NB4 (cell line): ENCODE measurements around the gene KCNT2.

Experiments used
- DNase-seq: peaks from one replicate; pipeline ENCODE4 v3.0.0; 2010; ENCODE audit warnings: low read depth
- H3K4me3 ChIP-seq: one replicate; pipeline ENCODE4 v1.5.1; 2011; ENCODE audit warnings: mild to moderate bottlenecking, low read depth, low read length, moderate library complexity
- CTCF ChIP-seq: IDR thresholded peaks from one replicate; pipeline ENCODE4 v1.5.1; 2012; ENCODE audit warnings: low read depth, low read length
- MAX ChIP-seq: IDR thresholded peaks from 2 replicates; pipeline ENCODE4 v1.6.1; 2011; ENCODE audit warnings: low read depth, low read length
- MYC ChIP-seq: IDR thresholded peaks from 2 replicates; pipeline ENCODE4 v1.6.1; 2011; ENCODE audit warnings: low read depth, low read length
- POLR2A ChIP-seq: IDR thresholded peaks from 2 replicates; pipeline ENCODE4 v1.6.1; 2011; ENCODE audit warnings: mild to moderate bottlenecking; ENCODE audit not compliant: insufficient read length; ENCODE audit errors: extremely low read depth

KCNT2 gene

GRCh38 chr1:196387766-196388165 is 220.5 kb downstream of the KCNT2 start:
- no peak overlapping the region for H3K4me3 ChIP-seq
- DNase-seq, result no peak
- TF ChIP-seq MYC (no peak), MAX (no peak), POLR2A (no peak), CTCF (no peak)

GRCh38 chr1:196385109-196385508 is 223.1 kb downstream of the KCNT2 start:
- DNase-seq, result no peak
- TF ChIP-seq MAX (no peak), MYC (no peak), POLR2A (no peak), CTCF (no peak)
- no peak overlapping the region for H3K4me3 ChIP-seq

- TF ChIP-seq MAX (no peak), POLR2A (no peak), MYC (no peak), CTCF (no peak)
- no peak overlapping the region for H3K4me3 ChIP-seq
- no peak for DNase-seq
Measured at GRCh38 chr1:196382383-196382782, 225.9 kb downstream of the KCNT2 start.

- TF ChIP-seq POLR2A (no peak), MAX (no peak), CTCF (no peak), MYC (no peak)
- no peak for DNase-seq
- no peak overlapping the region for H3K4me3 ChIP-seq
Measured at GRCh38 chr1:196381544-196381943, 226.7 kb downstream of the KCNT2 start.

GRCh38 chr1:196380316-196380715 is 227.9 kb downstream of the KCNT2 start:
- no peak for TF ChIP-seq CTCF
- TF ChIP-seq MAX, result no peak
- no peak for TF ChIP-seq POLR2A
- TF ChIP-seq MYC, result no peak

GRCh38 chr1:196377811-196378210 is 230.4 kb downstream of the KCNT2 start:
- no peak overlapping the region for H3K4me3 ChIP-seq
- no peak for TF ChIP-seq MYC
- TF ChIP-seq CTCF, result no peak
- TF ChIP-seq MAX, result no peak
- no peak for TF ChIP-seq POLR2A
- no peak for DNase-seq

More at GRCh38 chr1:196380316-196380715, 227.9 kb downstream of the KCNT2 start:
- DNase-seq, result no peak
- no peak overlapping the region for H3K4me3 ChIP-seq
